ENCODE results near the gene SPOCK1. TPM values are rescaled to one million over a fixed set of nuclear protein-coding genes. Genes with fewer than 3 reads are reported as not detected.

SPOCK1 gene
- total and polyA plus RNA-seq, 4 donors, result 0.07 to 0.18 (median 0.17) TPM; not detected in 1

GRCh38 chr5:137206030-137206715 is 293.0 kb downstream of the SPOCK1 start:
- 77% methylated on average over 6 of the region's 6 CpGs for WGBS
- TF ChIP-seq SP1 (IDR thresholded peaks at IDR 0.05) (no peak), HNF4A (conservative IDR thresholded peaks at IDR 0.05) (no peak), TAF1 (conservative IDR thresholded peaks at IDR 0.05) (no peak), GABPA (IDR thresholded peaks at IDR 0.05 in 1 of 2, conservative IDR thresholded peaks at IDR 0.05 in 1 of 2) (no peak), EGR1 (IDR thresholded peaks at IDR 0.05; ENCODE audit: low read depth in 2 of 2) (no peak), MAX (IDR thresholded peaks at IDR 0.05) (no peak), REST (IDR thresholded peaks at IDR 0.05) (no peak), YY1 (IDR thresholded peaks at IDR 0.05) (no peak)
- DNase-seq (ENCODE audit: low spot score), result no peak
- Histone ChIP-seq H3K4me3 (ENCODE audit: low read depth in 1 of 3, low read length in 3 of 3) (no peak overlapping the region), H3K9me3 (ENCODE audit: control insufficient read depth in 4 of 4, low read length in 3 of 4) (peaks cover 0 to 3% (median 0%) of the 10 kb centered on the region in 4 donors), H3K27me3 (ENCODE audit: control insufficient read depth in 4 of 4, insufficient read depth in 4 of 4, low read length in 3 of 4) (peaks cover 0 to 3% (median 1%) of the 10 kb centered on the region in 4 donors), H3K4me1 (ENCODE audit: control insufficient read depth in 4 of 4, insufficient read depth in 4 of 4, low read length in 3 of 4) (no peaks in the 10 kb centered on the region), H3K36me3 (ENCODE audit: control insufficient read depth in 4 of 4, insufficient read depth in 3 of 4, low read depth in 1 of 4, low read length in 3 of 4) (no peaks in the 10 kb centered on the region), H3K9ac (ENCODE audit: low read depth in 1 of 2, low read length in 2 of 2) (no peak overlapping the region), H3K27ac (ENCODE audit: low read depth in 1 of 2, low read length in 2 of 2) (no peak overlapping the region)

GRCh38 chr5:137205231-137206027 is 293.7 kb downstream of the SPOCK1 start:
- Histone ChIP-seq H3K9ac (ENCODE audit: low read depth in 1 of 2, low read length in 2 of 2) (no peak overlapping the region), H3K9me3 (ENCODE audit: control insufficient read depth in 4 of 4, low read length in 3 of 4) (peaks cover 0 to 3% (median 0%) of the 10 kb centered on the region in 4 donors), H3K36me3 (ENCODE audit: control insufficient read depth in 4 of 4, insufficient read depth in 3 of 4, low read depth in 1 of 4, low read length in 3 of 4) (no peaks in the 10 kb centered on the region), H3K4me3 (ENCODE audit: low read depth in 1 of 3, low read length in 3 of 3) (no peak overlapping the region), H3K4me1 (ENCODE audit: control insufficient read depth in 4 of 4, insufficient read depth in 4 of 4, low read length in 3 of 4) (no peaks in the 10 kb centered on the region), H3K27me3 (ENCODE audit: control insufficient read depth in 4 of 4, insufficient read depth in 4 of 4, low read length in 3 of 4) (peaks cover 0 to 2% (median 0%) of the 10 kb centered on the region in 4 donors), H3K27ac (ENCODE audit: low read depth in 1 of 2, low read length in 2 of 2) (no peak overlapping the region)
- 60% methylated on average over 6 of the region's 6 CpGs for WGBS
- TF ChIP-seq YY1 (IDR thresholded peaks at IDR 0.05) (no peak), HNF4A (conservative IDR thresholded peaks at IDR 0.05) (no peak), JUND (IDR thresholded peaks at IDR 0.05) (no peak), TAF1 (conservative IDR thresholded peaks at IDR 0.05) (no peak), SP1 (IDR thresholded peaks at IDR 0.05) (no peak)
- no peak for DNase-seq (ENCODE audit: low spot score)

- Histone ChIP-seq H3K36me3 (ENCODE audit: control insufficient read depth in 4 of 4, insufficient read depth in 3 of 4, low read depth in 1 of 4, low read length in 3 of 4) (no peaks in the 10 kb centered on the region), H3K4me1 (ENCODE audit: control insufficient read depth in 4 of 4, insufficient read depth in 4 of 4, low read length in 3 of 4) (no peaks in the 10 kb centered on the region), H3K9ac (ENCODE audit: low read depth in 1 of 2, low read length in 2 of 2) (no peak overlapping the region), H3K4me3 (ENCODE audit: low read depth in 1 of 3, low read length in 3 of 3) (no peak overlapping the region), H3K27me3 (ENCODE audit: control insufficient read depth in 4 of 4, insufficient read depth in 4 of 4, low read length in 3 of 4) (peaks cover 0 to 2% (median 0%) of the 10 kb centered on the region in 4 donors), H3K27ac (ENCODE audit: low read depth in 1 of 2, low read length in 2 of 2) (no peak overlapping the region), H3K9me3 (ENCODE audit: control insufficient read depth in 4 of 4, low read length in 3 of 4) (peaks cover 0 to 3% (median 0%) of the 10 kb centered on the region in 4 donors)
- no peak for DNase-seq (ENCODE audit: low spot score)
- WGBS, result 38% methylated on average over 4 of the region's 4 CpGs
- TF ChIP-seq HNF4A (conservative IDR thresholded peaks at IDR 0.05), result no peak
- no peak for TF ChIP-seq ZBTB33 (IDR thresholded peaks at IDR 0.05)
- TF ChIP-seq FOXA1 (IDR thresholded peaks at IDR 0.05), result no peak
- no peak for TF ChIP-seq SP1 (IDR thresholded peaks at IDR 0.05)
- no peak for TF ChIP-seq REST (IDR thresholded peaks at IDR 0.05)
- no peak for TF ChIP-seq YY1 (IDR thresholded peaks at IDR 0.05)
- TF ChIP-seq FOXA2 (IDR thresholded peaks at IDR 0.05), result no peak
These were observed 296.0 kb downstream of the SPOCK1 start for GRCh38 chr5:137203011-137203632.
